ENCODE measurements around the gene DNAAF5.

- TF ChIP-seq CTCF (IDR thresholded peaks at IDR 0.05; ENCODE audit: poor library complexity) (no peak), EZH2 (IDR thresholded peaks at IDR 0.05; ENCODE audit: borderline replicate concordance) (no peak), EZH2phosphoT487 (IDR thresholded peaks at IDR 0.05; ENCODE audit: low read depth, severe bottlenecking, unreplicated experiment) (no peak)
Observed at GRCh38 chr7:716636-717035, 9.9 kb upstream of the DNAAF5 start.
